Measurements from ENCODE around the gene CHST6.
"Not testable (repeated sequence)": the region's sequence is repeated elsewhere in the genome, so short reads cannot be mapped to it uniquely, and the experiment has no call there.

The CHST6 gene

GRCh38 chr16:75472908-75473877 is 22.0 kb downstream of the CHST6 start:
- no peak for FAIRE-seq

- FAIRE-seq: peak; percentile 55
These were observed 23.3 kb downstream of the CHST6 start for GRCh38 chr16:75471723-75472633.

- FAIRE-seq: no peak
These were observed 28.5 kb downstream of the CHST6 start for GRCh38 chr16:75466760-75467159.

DNA sequence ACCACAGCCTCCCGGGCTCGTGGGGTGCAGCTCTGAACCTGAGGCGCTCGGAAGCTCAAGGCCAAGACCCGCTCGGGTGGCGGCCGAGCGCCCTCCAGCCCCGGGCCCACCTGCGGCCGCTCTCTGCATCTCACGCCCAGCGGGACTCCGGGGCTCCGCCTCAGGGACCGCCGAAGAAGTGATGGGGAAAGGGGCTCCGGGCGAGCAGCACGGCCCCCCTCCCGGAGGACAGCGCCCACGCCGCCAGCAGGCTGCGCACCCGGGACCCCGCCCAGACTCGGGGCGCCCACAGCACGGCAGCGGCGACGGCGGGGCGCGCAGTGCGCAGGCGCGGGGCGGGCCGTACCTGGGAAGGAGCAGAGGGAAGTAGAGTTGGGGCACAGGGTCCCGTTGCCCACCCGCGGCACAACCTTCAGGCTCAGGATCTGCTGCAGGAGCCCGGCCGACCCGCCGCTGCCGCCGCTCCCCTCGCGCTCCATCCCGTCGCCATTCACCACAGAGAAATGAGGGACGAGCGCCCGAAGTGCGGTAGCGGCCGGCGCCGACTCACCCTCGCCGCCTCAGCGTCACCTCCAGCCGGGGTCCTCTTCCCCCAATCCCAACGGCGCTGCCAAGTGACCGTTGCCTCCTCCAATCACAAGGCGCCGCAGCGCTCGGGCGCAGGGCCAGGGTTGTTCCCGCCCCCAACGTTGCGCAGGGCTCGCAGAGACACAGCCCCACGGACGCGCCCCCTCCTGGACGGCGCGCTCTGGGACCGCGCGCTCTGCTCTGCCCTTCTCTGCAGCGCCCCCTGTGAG is 30.9 kb downstream of the CHST6 start, which contains the start of gene TMEM170A:
TSS of gene TMEM170A (minus strand) at position 568 of the 797 bp plus-strand sequence. CDS start at position 479, 89 bp downstream.
- peak; percentile 90 for FAIRE-seq

- FAIRE-seq: not testable (repeated sequence)
These were observed 31.7 kb downstream of the CHST6 start for GRCh38 chr16:75463389-75464121.

- FAIRE-seq: no peak
These were observed 32.4 kb downstream of the CHST6 start for GRCh38 chr16:75462806-75463205.

DNA sequence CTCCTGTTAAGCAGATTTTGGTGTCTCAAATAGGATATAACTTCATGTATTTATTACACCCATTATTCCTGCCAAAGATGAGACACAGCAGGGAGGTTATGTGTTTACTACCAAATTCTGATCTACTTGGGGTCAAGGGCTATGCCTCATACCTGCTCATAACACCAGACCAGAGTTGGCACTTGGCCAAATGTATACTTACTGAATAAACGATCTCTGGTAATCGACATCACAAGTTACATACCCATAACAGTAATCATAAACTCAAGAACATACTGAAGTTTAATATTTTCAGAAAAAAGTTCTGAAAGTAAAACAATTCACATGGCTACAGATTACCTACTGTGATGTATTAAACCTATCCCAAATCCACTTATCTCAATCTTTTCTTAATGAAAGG is 33.7 kb downstream of the CHST6 start:
- FAIRE-seq: no peak

GRCh38 chr16:75460446-75460845 is 34.8 kb downstream of the CHST6 start:
- FAIRE-seq: no peak

- FAIRE-seq: no peak
These were observed 35.5 kb downstream of the CHST6 start for GRCh38 chr16:75459691-75460090.

DNA sequence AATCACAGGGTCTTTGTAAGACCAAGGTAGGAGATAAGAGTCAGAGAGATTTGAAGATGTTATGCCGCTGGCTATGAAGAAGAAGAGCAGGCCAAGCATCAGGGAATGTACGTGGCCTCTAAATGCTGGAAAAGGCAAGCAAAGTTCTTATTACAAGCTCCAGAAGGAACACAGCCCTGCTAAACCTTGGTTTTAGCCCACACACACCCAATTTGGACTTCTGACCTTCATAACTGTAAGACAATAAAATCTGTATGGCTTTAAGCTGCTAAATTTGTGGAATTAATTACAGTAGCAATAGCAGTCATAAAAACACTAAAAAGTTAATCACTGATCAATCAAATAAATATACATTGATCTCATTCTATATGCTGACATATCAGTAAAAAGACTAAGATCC is 36.8 kb downstream of the CHST6 start:
- no peak for FAIRE-seq

DNA sequence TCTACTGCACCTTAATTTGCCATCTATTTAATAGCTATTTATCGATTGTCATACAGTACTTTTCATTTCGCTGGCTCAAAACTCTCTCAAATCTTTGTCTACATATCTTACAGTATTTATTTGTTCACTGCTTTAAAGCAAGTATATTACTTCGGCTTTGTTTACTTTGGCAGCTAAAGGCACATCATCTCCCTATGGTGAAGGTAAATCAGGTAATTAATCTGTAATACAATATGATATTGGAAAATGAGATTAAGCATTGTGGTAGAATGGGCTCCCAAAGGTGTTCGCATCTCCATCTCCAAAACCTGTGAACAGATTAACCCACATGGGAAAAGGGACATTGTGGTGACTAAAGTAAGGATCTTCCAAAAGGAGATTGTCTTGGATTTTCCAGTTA is 37.2 kb downstream of the CHST6 start:
- no peak for FAIRE-seq

GRCh38 chr16:75457485-75458021 is 37.7 kb downstream of the CHST6 start:
- FAIRE-seq: no peak

GRCh38 chr16:75456971-75457370 is 38.3 kb downstream of the CHST6 start:
- FAIRE-seq: no peak

DNA sequence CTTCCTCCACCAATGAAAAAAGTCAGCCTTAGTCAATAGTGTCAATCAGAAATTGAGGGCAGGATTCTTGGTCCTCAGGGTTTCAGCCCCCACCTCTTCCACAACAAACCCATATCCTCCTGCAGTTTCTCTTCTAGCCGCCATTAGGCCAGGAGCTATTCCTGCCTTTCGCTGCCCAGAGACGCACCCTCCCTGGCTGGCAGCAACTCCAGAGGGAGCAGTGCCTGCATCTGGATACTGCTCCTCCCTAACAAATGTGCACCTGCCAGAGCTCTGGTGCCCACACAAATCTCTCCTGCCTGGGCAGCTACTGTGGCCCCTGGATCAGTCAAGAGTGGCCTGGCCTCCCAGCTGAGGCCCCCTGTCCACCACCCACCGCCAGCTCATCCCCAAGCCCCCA is 38.8 kb downstream of the CHST6 start:
- FAIRE-seq: not testable (repeated sequence)

- FAIRE-seq: no peak
These were observed 39.6 kb downstream of the CHST6 start for GRCh38 chr16:75455677-75456076.

- FAIRE-seq: no peak
These were observed 42.6 kb downstream of the CHST6 start for GRCh38 chr16:75452464-75453190.

DNA sequence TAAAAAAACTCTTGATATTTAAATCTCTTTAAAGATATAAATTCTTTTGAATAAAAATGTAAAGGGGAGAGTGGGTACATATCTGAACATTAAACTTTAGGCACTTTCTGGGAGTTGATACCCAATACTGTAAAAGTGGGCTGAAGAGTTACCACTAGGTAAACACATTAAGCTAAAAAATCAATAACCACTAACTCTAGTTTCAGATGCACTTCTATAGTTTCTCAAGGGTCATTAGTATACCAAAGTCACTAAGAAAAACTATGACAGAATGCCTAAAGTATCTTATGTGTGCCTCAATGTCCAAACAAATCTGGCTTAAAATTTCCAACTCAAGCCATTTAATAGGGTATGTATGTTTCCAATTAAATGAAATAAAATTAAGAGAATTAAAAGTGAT is 48.8 kb downstream of the CHST6 start:
- FAIRE-seq: no peak

- no peak for FAIRE-seq
These were observed 49.9 kb downstream of the CHST6 start for GRCh38 chr16:75445298-75445697.

DNA sequence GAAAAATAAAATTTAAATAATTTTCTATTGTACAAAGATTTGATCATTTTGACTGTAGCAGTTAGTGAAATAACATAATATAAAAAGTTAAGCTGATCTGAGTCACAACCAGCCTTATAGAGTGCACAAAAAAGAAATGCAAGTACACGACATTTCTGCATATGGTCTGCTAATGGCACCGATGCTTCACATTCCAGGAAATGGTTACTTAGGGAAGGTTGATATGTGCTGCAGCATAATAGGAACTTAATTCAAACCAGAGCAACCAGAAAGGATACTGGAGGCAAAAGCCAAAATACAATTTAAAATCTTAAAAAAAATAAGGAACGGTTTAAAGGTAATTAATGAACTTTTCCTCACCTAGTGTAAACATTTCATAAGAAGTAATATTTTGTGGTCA is 51.9 kb downstream of the CHST6 start:
- FAIRE-seq: no peak

DNA sequence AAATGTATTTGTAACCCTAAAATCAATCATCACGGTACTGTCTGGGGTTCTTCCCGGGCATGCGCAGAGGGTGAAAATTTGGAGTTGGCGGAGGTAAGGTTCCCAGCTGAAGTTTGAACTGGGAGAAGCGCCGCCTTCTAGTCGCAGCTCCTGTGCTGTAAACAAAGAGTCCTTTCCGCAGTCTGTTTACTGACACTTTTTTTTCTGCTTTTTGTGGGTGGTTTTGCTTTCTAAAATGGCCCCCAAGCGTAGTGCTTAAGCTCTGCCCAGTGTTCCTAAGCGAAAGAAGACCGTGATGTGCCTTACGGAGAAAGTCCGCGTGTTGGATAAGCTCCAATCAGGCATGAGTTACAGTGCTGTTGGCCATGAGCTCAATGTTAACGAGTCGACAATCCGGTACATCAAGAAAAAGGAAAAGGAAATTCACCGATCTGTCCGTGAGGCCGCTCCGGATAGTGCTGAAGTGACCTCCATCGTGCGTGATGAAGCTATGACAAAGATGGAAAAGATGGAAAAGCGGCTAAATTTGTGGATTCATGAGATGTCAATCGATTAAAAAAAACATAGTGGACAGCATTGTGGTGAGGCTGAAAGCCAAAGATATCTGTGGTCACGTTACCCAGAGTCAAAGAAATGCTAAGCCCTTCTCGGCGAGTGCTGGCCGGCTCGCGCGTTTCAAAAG is 61.4 kb downstream of the CHST6 start:
- FAIRE-seq: no peak
